ENCODE measurements around the gene DLGAP1. TPM values are rescaled to one million over a fixed set of nuclear protein-coding genes. Genes with fewer than 3 reads are reported as not detected.

The DLGAP1 gene
- total RNA-seq, 1 experiment from 2014 or later: 23.2 TPM

GRCh38 chr18:3468066-3468705 lies 986.9 kb downstream of the DLGAP1 start:
- no peak overlapping the region for H4K8ac ChIP-seq (replicated peaks; ENCODE audit: insufficient read length, low read depth, low read length)
- no peaks in the 10 kb centered on the region for H3K79me1 ChIP-seq (ENCODE audit: insufficient read depth, low read depth, low read length, poor library complexity, severe bottlenecking)
- H2AK5ac ChIP-seq (ENCODE audit: insufficient read length, low read length): no peak overlapping the region
- WGBS (ENCODE audit: extremely low coverage, insufficient read length, low lambda C conversion rate): no CpG with 5 or more reads among the region's 9 CpGs
- no peak overlapping the region for H3K9ac ChIP-seq (ENCODE audit: extremely low read depth, insufficient read length, low read length)
- Mint-ChIP-seq H3K36me3 (ENCODE audit: insufficient read depth in 1 of 3, low read depth in 3 of 3) (peaks cover 0 to 6% (median 0%) of the 10 kb centered on the region in 3 experiments; a peak in 3 of 7 replicates), H3K27me3 (ENCODE audit: low read depth) (peaks cover 1% of the 10 kb centered on the region; the same call in 1 of the 2 replicates), H3K9me3 (no peaks in the 10 kb centered on the region), H3K4me1 (peaks cover 30 to 33% of the 10 kb centered on the region in 2 experiments), H3K4me3 (peak overlapping the region in 1 of 2 experiments; percentile 30; a peak in 1 of 5 replicates), H3K27ac (peak overlapping the region in 1 of 3 experiments; percentile 45; a peak in 1 of 7 replicates)
- no peak overlapping the region for H2AFZ ChIP-seq (ENCODE audit: low read length)
- no peak overlapping the region for H3K4ac ChIP-seq (ENCODE audit: low read depth, low read length)
- H3K27ac ChIP-seq (ENCODE audit: insufficient read length, low read depth, low read length): no peak overlapping the region
- TF ChIP-seq CTCF (conservative IDR thresholded peaks at IDR 0.05): peak; percentile 53
- no peak overlapping the region for H3K18ac ChIP-seq (ENCODE audit: insufficient read length, low read depth, low read length)
- H3K9me3 ChIP-seq (ENCODE audit: control insufficient read depth, low read depth, low read length): no peaks in the 10 kb centered on the region
- H3K23ac ChIP-seq (ENCODE audit: insufficient read length, low read depth, low read length): no peak overlapping the region
- no peak overlapping the region for H3K56ac ChIP-seq (ENCODE audit: insufficient read length, low read depth, low read length)
- no peak overlapping the region for H2BK120ac ChIP-seq (ENCODE audit: low read depth, low read length, poor library complexity, severe bottlenecking)
- no peak overlapping the region for H4K5ac ChIP-seq (ENCODE audit: insufficient read length, low read depth, low read length)
- peaks cover 9% of the 10 kb centered on the region for H3K4me1 ChIP-seq (ENCODE audit: insufficient read depth, low read length)
- no peak for DNase-seq
- H3K14ac ChIP-seq (ENCODE audit: insufficient read depth, low read length): no peak overlapping the region
- no peak overlapping the region for H3T11ph ChIP-seq (ENCODE audit: low read length)
- no peak overlapping the region for H2BK15ac ChIP-seq (ENCODE audit: low read depth, low read length)
- H2BK5ac ChIP-seq (ENCODE audit: insufficient read length, low read length): no peak overlapping the region
- H2BK12ac ChIP-seq (ENCODE audit: insufficient read length, low read depth, low read length): no peak overlapping the region
- no peak overlapping the region for H2BK20ac ChIP-seq (ENCODE audit: low read depth, low read length, poor library complexity, severe bottlenecking)
- no peak overlapping the region for H3K4me2 ChIP-seq (ENCODE audit: insufficient read depth, insufficient read length, low read length)
- no peak overlapping the region for H4K91ac ChIP-seq (ENCODE audit: insufficient read length, low read depth, low read length)
- no peaks in the 10 kb centered on the region for H4K20me1 ChIP-seq (ENCODE audit: control insufficient read depth, insufficient read depth, insufficient read length)
- H3K23me2 ChIP-seq (ENCODE audit: insufficient read length, low read depth, low read length, poor library complexity, severe bottlenecking): no peaks in the 10 kb centered on the region
- H3K27me3 ChIP-seq (ENCODE audit: insufficient read depth, low read length): no peaks in the 10 kb centered on the region
- no peaks in the 10 kb centered on the region for H3K79me2 ChIP-seq (ENCODE audit: insufficient read depth, low read length)
